Gastroesophageal sphincter (tissue), 4 donors: ENCODE measurements around the gene SORBS1. TPM values are rescaled to one million over a fixed set of nuclear protein-coding genes. Genes with fewer than 3 reads are reported as not detected.

Source experiments
- ATAC-seq: fragments of 150-250 bp; one replicate; pipeline ENCODE4 v1.9.1; 2016; ENCODE audit warnings: mild to moderate bottlenecking, moderate library complexity
- H3K27ac ChIP-seq, 4 donors: fragments of 200-600 bp; sonication (generic) in 3 of 4; 1 replicate in 3 of 4; 2 replicates in 1 of 4; pipeline ENCODE4 v1.5.1; 2016 to 2019
- H3K27me3 ChIP-seq: fragments of 200-600 bp; sonication (generic); one replicate; pipeline ENCODE4 v1.5.1; 2019
- H3K36me3 ChIP-seq, 2 donors: fragments of 200-600 bp; sonication (generic); one replicate each; pipeline ENCODE4 v1.5.1; 2019; ENCODE audit warnings: control low read depth in 1 of 2
- H3K4me1 ChIP-seq, 3 donors: fragments of 200-600 bp; sonication (generic); 1 replicate in 2 of 3; 2 replicates in 1 of 3; pipeline ENCODE4 v1.5.1; 2016 to 2019; ENCODE audit warnings: control low read depth in 2 of 3
- H3K4me3 ChIP-seq, 2 donors: fragments of 200-600 bp; sonication (generic); one replicate each; pipeline ENCODE4 v1.5.1; 2019; ENCODE audit warnings: mild to moderate bottlenecking in 1 of 2, moderate library complexity in 1 of 2
- H3K9me3 ChIP-seq, 3 donors: fragments of 200-600 bp; sonication (generic); one replicate each; pipeline ENCODE4 v1.5.1; 2017 to 2019; ENCODE audit warnings: control low read depth in 2 of 3
- CTCF ChIP-seq, 4 experiments: fragments of 200-600 bp in 2 of 4; fragments of 450-650 bp in 2 of 4; sonication (generic) in 1 of 4; IDR thresholded peaks; one replicate each; pipeline ENCODE4 v1.5.1; 2017 to 2019; ENCODE audit warnings: antibody characterized with exemption in 4 of 4, mild to moderate bottlenecking in 2 of 4, moderate library complexity in 2 of 4
- EP300 ChIP-seq: sonication (generic); formaldehyde crosslinking; IDR thresholded peaks from one replicate; pipeline ENCODE4 v1.6.1; 2017; ENCODE audit warnings: antibody characterized with exemption, mild to moderate bottlenecking
- POLR2A ChIP-seq, 2 donors: fragments of 450-650 bp; IDR thresholded peaks; one replicate each; pipeline ENCODE4 v1.6.1; 2017; ENCODE audit warnings: antibody characterized with exemption in 2 of 2, mild to moderate bottlenecking in 2 of 2, moderate library complexity in 1 of 2
- POLR2AphosphoS5 ChIP-seq: sonication (generic); formaldehyde crosslinking; IDR thresholded peaks from one replicate; pipeline ENCODE4 v1.6.1; 2017; ENCODE audit warnings: antibody characterized with exemption
- WGBS, 2 donors: methylation state at CpG; one replicate each; pipeline ENCODE4 v1.1.5; 2018; ENCODE audit warnings: low coverage in 1 of 2; 5-methylcytosine and 5-hydroxymethylcytosine counted together
- total RNA-seq, 4 donors: library from RNA; depleted of rRNA; stranded (reverse); fragments of >200 nt; gene quantifications; one replicate each; pipeline ENCODE4 v1.1.0, GENCODE V29; 2016

Gene SORBS1
- total RNA-seq, 4 donors from 2014 or later = 1,866 to 2,220 (median 1,948) TPM

GRCh38 chr10:95414016-95414830, 146.9 kb downstream of the SORBS1 start:
- ATAC-seq = no peak

GRCh38 chr10:95413588-95413987, 147.6 kb downstream of the SORBS1 start:
- TF ChIP-seq POLR2A (IDR thresholded peaks at IDR 0.05) (no peak), CTCF (IDR thresholded peaks at IDR 0.05) (no peak), POLR2AphosphoS5 (no peak), EP300 (no peak)

More at GRCh38 chr10:95414016-95414830, 146.9 kb downstream of the SORBS1 start:
- no peak for TF ChIP-seq CTCF (IDR thresholded peaks at IDR 0.05)
- TF ChIP-seq EP300 = no peak
- no peak for TF ChIP-seq POLR2AphosphoS5
- no peak for TF ChIP-seq POLR2A (IDR thresholded peaks at IDR 0.05)
- WGBS, 2 donors = 55 to 69% methylated on average over 19 to 22 of the region's 27 CpGs
- H3K4me1 ChIP-seq = peaks cover 33 to 100% (median 49%) of the 10 kb centered on the region in 3 donors
- H3K4me3 ChIP-seq = peak overlapping the region in 1 of 2 donors; percentile 38
- H3K36me3 ChIP-seq = peaks cover 0 to 42% of the 10 kb centered on the region in 2 donors
- no peaks in the 10 kb centered on the region for H3K9me3 ChIP-seq
- H3K27ac ChIP-seq = peak overlapping the region; percentile 73 to 97 (median 88)
- H3K27me3 ChIP-seq = no peaks in the 10 kb centered on the region

GRCh38 chr10:95411635-95412034, 149.5 kb downstream of the SORBS1 start:
- Histone ChIP-seq H3K36me3 (peaks cover 3 to 43% of the 10 kb centered on the region in 2 donors), H3K4me1 (peaks cover 36 to 100% (median 44%) of the 10 kb centered on the region in 3 donors)

More at GRCh38 chr10:95413588-95413987, 147.6 kb downstream of the SORBS1 start:
- peaks cover 39 to 100% (median 45%) of the 10 kb centered on the region in 3 donors for H3K4me1 ChIP-seq
- H3K27me3 ChIP-seq = no peaks in the 10 kb centered on the region
- whole genome bisulfite sequencing, 2 donors = 20 to 62% methylated on average over 2 to 5 of the region's 5 CpGs
- H3K27ac ChIP-seq = peak overlapping the region; percentile 73 to 97 (median 88)
- no peak overlapping the region for H3K4me3 ChIP-seq
- no peaks in the 10 kb centered on the region for H3K9me3 ChIP-seq
- peaks cover 0 to 39% of the 10 kb centered on the region in 2 donors for H3K36me3 ChIP-seq
- no peak for ATAC-seq

GRCh38 chr10:95408983-95409873, 151.9 kb downstream of the SORBS1 start:
- 8 to 15% methylated on average over 3 of the region's 3 CpGs for WGBS, 2 donors
- Histone ChIP-seq H3K4me1 (peaks cover 40 to 100% (median 42%) of the 10 kb centered on the region in 3 donors), H3K9me3 (no peaks in the 10 kb centered on the region), H3K36me3 (peaks cover 3 to 55% of the 10 kb centered on the region in 2 donors), H3K4me3 (no peak overlapping the region), H3K27me3 (no peaks in the 10 kb centered on the region), H3K27ac (peak overlapping the region; percentile 84 to 99 (median 94))
- TF ChIP-seq POLR2AphosphoS5 = peak; percentile 97
- no peak for TF ChIP-seq POLR2A (IDR thresholded peaks at IDR 0.05)
- TF ChIP-seq EP300 = no peak
- peak; percentile 65 for ATAC-seq

More at GRCh38 chr10:95411635-95412034, 149.5 kb downstream of the SORBS1 start:
- Histone ChIP-seq H3K9me3 (no peaks in the 10 kb centered on the region), H3K4me3 (no peak overlapping the region), H3K27ac (peak overlapping the region; percentile 73 to 97 (median 88)), H3K27me3 (no peaks in the 10 kb centered on the region)
- 56 to 62% methylated on average over 2 to 4 of the region's 4 CpGs for WGBS, 2 donors
- TF ChIP-seq CTCF (IDR thresholded peaks at IDR 0.05) (no peak), EP300 (no peak), POLR2AphosphoS5 (no peak), POLR2A (IDR thresholded peaks at IDR 0.05) (no peak)
- no peak for ATAC-seq
